DMS114 treated with DMSO at 0.1 percent for 48 hours (cell line): ENCODE data around the gene NTNG1.
A peak's percentile ranks its signal among the peaks of the same experiment; 100 is the strongest.

ENCODE experiments used
- DNase-seq: peaks from one replicate; lab custom pipeline; 2025; ENCODE audit not compliant: unreplicated experiment; lab: John Stamatoyannopoulos, UW

Gene NTNG1

GRCh38 chr1:107494061-107494460 is 353.2 kb downstream of the NTNG1 start:
- DNase-seq = no peak

- DNase-seq = no peak
These were observed 355.2 kb downstream of the NTNG1 start for GRCh38 chr1:107496002-107496401.

- DNase-seq = no peak
These were observed 358.4 kb downstream of the NTNG1 start for GRCh38 chr1:107499139-107499744.

GRCh38 chr1:107501081-107501605 is 360.3 kb downstream of the NTNG1 start:
- DNase-seq = no peak

GRCh38 chr1:107510347-107510746 is 369.5 kb downstream of the NTNG1 start:
- no peak for DNase-seq

GRCh38 chr1:107512836-107513235 is 372.0 kb downstream of the NTNG1 start:
- DNase-seq = no peak

GRCh38 chr1:107514841-107515240 is 374.0 kb downstream of the NTNG1 start:
- DNase-seq = no peak

- no peak for DNase-seq
These were observed 374.9 kb downstream of the NTNG1 start for GRCh38 chr1:107515702-107516101.

GRCh38 chr1:107523061-107523460 is 382.2 kb downstream of the NTNG1 start:
- DNase-seq = no peak

GRCh38 chr1:107523736-107524135 is 382.9 kb downstream of the NTNG1 start:
- DNase-seq = no peak

GRCh38 chr1:107524301-107524700 is 383.5 kb downstream of the NTNG1 start:
- DNase-seq = no peak

- DNase-seq = no peak
These were observed 384.3 kb downstream of the NTNG1 start for GRCh38 chr1:107525145-107525544.

- no peak for DNase-seq
These were observed 385.1 kb downstream of the NTNG1 start for GRCh38 chr1:107525961-107526360.

GRCh38 chr1:107526524-107527198 is 385.8 kb downstream of the NTNG1 start:
- no peak for DNase-seq

GRCh38 chr1:107529511-107530149 is 388.8 kb downstream of the NTNG1 start:
- peak; percentile 24 for DNase-seq

- DNase-seq = no peak
These were observed 389.7 kb downstream of the NTNG1 start for GRCh38 chr1:107530543-107530942.

GRCh38 chr1:107531065-107531908 is 390.4 kb downstream of the NTNG1 start:
- DNase-seq = no peak

- DNase-seq = no peak
These were observed 391.5 kb downstream of the NTNG1 start for GRCh38 chr1:107532318-107532717.
